GM20000 (cell line): ENCODE results near the gene GNG7.
"Not testable (repeated sequence)": the region's sequence is repeated elsewhere in the genome, so short reads cannot be mapped to it uniquely, and the experiment has no call there.

Experiments used
- DNase-seq: peaks from one replicate; pipeline ENCODE4 v3.0.0; 2012; ENCODE audit warnings: low spot score
- CTCF ChIP-seq: IDR thresholded peaks from 2 replicates; pipeline ENCODE4 v1.5.1; 2012; ENCODE audit warnings: mild to moderate bottlenecking, control low read depth; ENCODE audit errors: extremely low read depth, missing control alignments

GNG7 gene

DNA sequence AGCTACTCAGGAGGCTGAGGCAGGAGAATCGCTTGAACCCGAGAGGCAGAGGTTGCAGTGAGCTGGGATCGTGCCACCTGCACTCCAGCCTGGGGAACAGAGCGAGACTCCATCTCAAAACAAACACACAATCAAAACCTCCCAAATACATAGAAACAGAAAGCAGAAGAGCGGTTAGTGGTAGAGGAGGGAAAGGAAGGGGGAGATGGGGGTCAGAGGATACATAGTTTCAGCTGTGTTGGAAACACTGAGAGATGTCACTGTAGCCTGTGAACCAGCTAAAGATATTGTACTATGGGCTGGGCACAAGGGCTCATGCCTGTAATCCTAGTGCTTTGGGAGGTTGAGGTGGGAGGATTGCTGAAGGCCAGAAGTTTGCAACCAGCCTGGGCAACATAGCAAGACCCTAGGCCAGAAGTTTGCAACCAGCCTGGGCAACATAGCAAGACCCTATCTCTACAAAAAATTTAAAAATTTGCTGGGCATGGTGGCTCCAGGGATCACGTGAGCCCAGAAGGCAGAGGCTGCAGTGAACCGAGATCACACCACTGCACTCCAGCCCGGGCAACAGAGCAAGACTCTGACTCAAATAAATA, 49.9 kb downstream of the GNG7 start:
- no peak for TF ChIP-seq CTCF

DNA sequence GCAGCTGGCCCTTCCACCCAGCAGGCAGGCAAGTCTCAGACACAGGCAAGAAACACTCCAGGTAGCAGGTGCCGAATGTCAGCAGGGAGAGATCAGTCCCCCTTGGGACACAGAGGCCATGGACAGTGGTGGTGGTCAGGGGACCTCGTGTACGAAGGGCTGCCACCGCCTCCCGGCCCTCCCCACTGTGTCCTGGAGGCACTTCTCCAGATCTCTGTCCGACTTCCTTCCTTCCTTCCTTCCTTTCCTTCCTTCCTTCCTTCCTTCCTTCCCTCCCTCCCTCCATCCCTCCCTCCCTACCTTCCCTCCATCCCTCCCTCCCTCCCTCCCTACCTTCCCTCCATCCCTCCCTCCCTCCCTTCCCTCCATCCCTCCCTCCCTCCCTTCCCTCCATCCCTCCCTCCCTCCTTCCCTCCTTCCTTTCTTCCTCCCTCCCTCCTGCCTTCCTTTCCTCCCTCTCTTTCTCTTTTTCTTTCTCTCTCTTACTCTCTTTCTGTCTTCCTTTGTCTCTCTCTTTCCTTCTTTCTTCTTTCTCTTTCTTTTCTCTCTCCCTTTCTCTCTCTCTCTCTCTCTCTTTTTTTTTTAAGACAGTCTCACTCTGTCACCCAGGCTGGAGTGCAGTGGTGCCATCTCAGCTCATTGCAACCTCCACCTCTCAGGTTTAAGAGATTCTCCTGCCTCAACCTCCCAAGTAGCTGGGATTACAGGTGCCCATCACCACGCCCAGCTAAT, 51.3 kb downstream of the GNG7 start:
- DNase-seq: not testable (repeated sequence)

More for the DNA sequence above, 49.9 kb downstream of the GNG7 start:
- no peak for DNase-seq

- no peak for DNase-seq
These were observed 52.0 kb downstream of the GNG7 start for GRCh38 chr19:2650515-2650914.

GRCh38 chr19:2648528-2648937, 54.0 kb downstream of the GNG7 start:
- peak; percentile 86 for DNase-seq
- TF ChIP-seq CTCF: peak; percentile 71

More at GRCh38 chr19:2650515-2650914, 52.0 kb downstream of the GNG7 start:
- no peak for TF ChIP-seq CTCF

DNA sequence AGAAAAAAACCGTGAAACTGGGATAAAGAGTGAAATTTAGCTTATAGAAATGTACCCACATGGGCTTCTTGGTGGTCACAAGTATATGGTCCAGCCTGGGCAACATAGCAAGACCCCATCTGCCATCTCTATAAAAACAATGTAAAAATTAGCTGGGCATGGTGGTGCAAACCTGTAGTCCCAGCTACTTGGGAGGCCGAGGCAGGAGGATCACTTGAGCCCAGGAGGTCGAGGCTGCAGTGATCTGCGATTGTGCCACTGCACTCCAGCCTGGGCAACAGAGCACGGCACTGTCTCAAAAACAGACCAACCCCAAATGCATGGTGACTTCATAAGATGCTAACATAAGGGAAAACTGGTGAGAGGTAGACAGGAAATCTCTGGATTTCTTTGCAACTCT, 54.4 kb downstream of the GNG7 start:
- no peak for DNase-seq
- no peak for TF ChIP-seq CTCF

DNA sequence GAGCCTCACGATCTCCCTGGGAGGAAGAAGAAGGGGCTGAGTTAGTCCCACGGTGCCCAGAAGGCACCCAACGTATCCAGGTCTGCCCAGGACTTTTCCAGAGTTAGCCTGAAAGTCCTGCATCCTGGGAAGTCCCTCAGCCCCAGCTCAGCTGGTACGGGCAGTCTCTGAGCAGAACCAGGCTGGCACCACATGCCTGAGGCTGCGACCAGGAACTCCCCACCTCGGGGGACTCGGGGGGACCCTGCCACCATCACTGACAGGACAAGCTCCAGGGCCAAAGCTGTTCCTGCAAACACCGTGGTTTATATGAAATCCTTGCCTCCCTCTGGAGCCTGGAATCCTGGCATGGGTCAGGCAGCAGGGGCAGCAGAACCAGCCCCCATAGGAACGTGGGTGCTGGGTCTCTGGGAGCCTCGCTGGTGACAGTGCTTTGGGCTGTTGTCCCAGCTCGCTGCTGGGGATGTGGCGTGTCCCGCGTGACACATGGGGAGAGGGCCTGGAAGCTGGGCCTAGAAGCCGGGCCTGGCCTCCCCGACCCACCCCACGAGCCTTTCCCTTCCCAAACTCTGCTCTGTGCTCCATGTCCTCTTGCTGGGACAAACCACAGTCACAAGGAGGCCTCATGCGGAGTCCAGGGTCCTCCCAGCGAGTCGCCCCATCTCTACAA, 55.5 kb downstream of the GNG7 start:
- no peak for DNase-seq
- no peak for TF ChIP-seq CTCF

DNA sequence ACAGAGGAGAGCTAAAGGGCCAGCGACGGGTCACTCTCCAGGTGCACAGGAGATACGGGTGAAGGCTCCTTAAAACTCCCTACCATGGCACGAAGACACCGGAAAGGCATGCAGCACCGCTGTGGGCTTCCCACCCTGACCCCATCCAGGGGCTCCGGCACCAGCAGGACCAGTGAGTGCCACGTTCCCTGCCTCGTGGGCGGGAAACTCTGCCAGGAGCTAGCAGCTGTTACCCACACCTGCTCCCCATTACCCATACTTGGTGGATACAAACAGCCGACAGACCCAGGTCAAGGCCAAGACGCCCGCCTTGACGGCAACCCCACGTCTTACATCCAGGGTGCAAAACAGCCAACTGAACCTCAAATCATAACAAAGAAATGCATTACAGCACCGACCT, 56.7 kb downstream of the GNG7 start:
- DNase-seq: no peak
- TF ChIP-seq CTCF: no peak

GRCh38 chr19:2643123-2643737, 59.3 kb downstream of the GNG7 start:
- not testable (repeated sequence) for DNase-seq
